GM11168 (cell line): ENCODE measurements around the gene RELN.

Experiments used
- in situ Hi-C: fragments of 300-500 bp; cut with MboI; formaldehyde crosslinking; loops from one replicate; pipeline ENCODE4 v1.12.0; 2022; ENCODE audit warnings: low sequenced_read_pairs; ENCODE audit not compliant: unreplicated experiment

The RELN gene

GRCh38 chr7:103658055-103659005 lies 331.1 kb downstream of the RELN start:
- in situ Hi-C loops = no loop called here

GRCh38 chr7:103657474-103657894 lies 332.0 kb downstream of the RELN start:
- in situ Hi-C loops = no loop called here

GRCh38 chr7:103656221-103656620 lies 333.2 kb downstream of the RELN start:
- in situ Hi-C loops = no loop called here

GRCh38 chr7:103651593-103652377 lies 337.7 kb downstream of the RELN start:
- in situ Hi-C loops = no loop called here

- in situ Hi-C loops = no loop called here
Measured at GRCh38 chr7:103649052-103649451, 340.4 kb downstream of the RELN start.

- in situ Hi-C loops = no loop called here
Measured at GRCh38 chr7:103648135-103648534, 341.3 kb downstream of the RELN start.

GRCh38 chr7:103644319-103644718 lies 345.1 kb downstream of the RELN start:
- in situ Hi-C loops = no loop called here

GRCh38 chr7:103640031-103640779 lies 349.3 kb downstream of the RELN start:
- in situ Hi-C loops = no loop called here

- in situ Hi-C loops = no loop called here
Measured at GRCh38 chr7:103637726-103638125, 351.7 kb downstream of the RELN start.

- in situ Hi-C loops = no loop called here
Measured at GRCh38 chr7:103637094-103637493, 352.4 kb downstream of the RELN start.

- in situ Hi-C loops = no loop called here
Measured at GRCh38 chr7:103636153-103636552, 353.3 kb downstream of the RELN start.

GRCh38 chr7:103632972-103633371 lies 356.5 kb downstream of the RELN start:
- in situ Hi-C loops = no loop called here

- in situ Hi-C loops = no loop called here
Measured at GRCh38 chr7:103632005-103632639, 357.3 kb downstream of the RELN start.

GRCh38 chr7:103630318-103630717 lies 359.1 kb downstream of the RELN start:
- in situ Hi-C loops = no loop called here

- in situ Hi-C loops = no loop called here
Measured at GRCh38 chr7:103628742-103629141, 360.7 kb downstream of the RELN start.

- in situ Hi-C loops = no loop called here
Measured at GRCh38 chr7:103626776-103627175, 362.7 kb downstream of the RELN start.

- in situ Hi-C loops = no loop called here
Measured at GRCh38 chr7:103622274-103622673, 367.2 kb downstream of the RELN start.

GRCh38 chr7:103613655-103614642 lies 375.5 kb downstream of the RELN start:
- in situ Hi-C loops = no loop called here

- in situ Hi-C loops = no loop called here
Measured at GRCh38 chr7:103609778-103610177, 379.7 kb downstream of the RELN start.
